ENCODE measurements around the gene DAO.
"Not testable (repeated sequence)": the region's sequence is repeated elsewhere in the genome, so short reads cannot be mapped to it uniquely, and the experiment has no call there.

DNA sequence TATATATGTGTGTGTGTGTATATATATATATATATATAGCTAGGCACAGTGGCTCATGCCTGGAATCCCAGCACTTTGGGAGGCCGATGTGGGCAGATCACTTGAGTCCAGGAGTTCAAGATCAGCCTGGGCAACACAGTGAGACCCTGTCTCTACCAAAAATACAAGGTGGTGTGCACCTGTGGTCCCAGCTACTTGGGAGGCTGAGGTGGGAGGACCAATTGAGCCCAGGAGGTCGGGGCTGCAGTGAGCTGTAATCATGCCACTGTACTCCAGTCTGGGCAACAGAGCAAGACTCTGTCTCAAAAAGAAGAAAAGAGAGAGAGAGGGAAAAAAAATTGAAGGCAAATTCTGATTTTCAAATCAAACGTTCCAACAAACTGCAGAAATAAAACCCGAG, 38.1 kb upstream of the DAO start:
- TF ChIP-seq, protein P1, sequence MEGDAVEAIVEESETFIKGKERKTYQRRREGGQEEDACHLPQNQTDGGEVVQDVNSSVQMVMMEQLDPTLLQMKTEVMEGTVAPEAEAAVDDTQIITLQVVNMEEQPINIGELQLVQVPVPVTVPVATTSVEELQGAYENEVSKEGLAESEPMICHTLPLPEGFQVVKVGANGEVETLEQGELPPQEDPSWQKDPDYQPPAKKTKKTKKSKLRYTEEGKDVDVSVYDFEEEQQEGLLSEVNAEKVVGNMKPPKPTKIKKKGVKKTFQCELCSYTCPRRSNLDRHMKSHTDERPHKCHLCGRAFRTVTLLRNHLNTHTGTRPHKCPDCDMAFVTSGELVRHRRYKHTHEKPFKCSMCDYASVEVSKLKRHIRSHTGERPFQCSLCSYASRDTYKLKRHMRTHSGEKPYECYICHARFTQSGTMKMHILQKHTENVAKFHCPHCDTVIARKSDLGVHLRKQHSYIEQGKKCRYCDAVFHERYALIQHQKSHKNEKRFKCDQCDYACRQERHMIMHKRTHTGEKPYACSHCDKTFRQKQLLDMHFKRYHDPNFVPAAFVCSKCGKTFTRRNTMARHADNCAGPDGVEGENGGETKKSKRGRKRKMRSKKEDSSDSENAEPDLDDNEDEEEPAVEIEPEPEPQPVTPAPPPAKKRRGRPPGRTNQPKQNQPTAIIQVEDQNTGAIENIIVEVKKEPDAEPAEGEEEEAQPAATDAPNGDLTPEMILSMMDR (IDR thresholded peaks at IDR 0.05), result not testable (repeated sequence)
- not testable (repeated sequence) for TF ChIP-seq POLR2A (IDR thresholded peaks at IDR 0.05)

All from testis (tissue), 2 donors.